NCI-H146 treated with DMSO at 0.1 percent for 48 hours (cell line): ENCODE data around the gene CHD9.
"Not testable (repeated sequence)": the region's sequence is repeated elsewhere in the genome, so short reads cannot be mapped to it uniquely, and the experiment has no call there.

Experiments
- DNase-seq: peaks from one replicate; lab custom pipeline; 2025; ENCODE audit not compliant: unreplicated experiment; lab: John Stamatoyannopoulos, UW

Gene CHD9

GRCh38 chr16:53071748-53072301 lies 17.0 kb downstream of the CHD9 start:
- no peak for DNase-seq

GRCh38 chr16:53073022-53073421 lies 18.2 kb downstream of the CHD9 start:
- DNase-seq: no peak

DNA sequence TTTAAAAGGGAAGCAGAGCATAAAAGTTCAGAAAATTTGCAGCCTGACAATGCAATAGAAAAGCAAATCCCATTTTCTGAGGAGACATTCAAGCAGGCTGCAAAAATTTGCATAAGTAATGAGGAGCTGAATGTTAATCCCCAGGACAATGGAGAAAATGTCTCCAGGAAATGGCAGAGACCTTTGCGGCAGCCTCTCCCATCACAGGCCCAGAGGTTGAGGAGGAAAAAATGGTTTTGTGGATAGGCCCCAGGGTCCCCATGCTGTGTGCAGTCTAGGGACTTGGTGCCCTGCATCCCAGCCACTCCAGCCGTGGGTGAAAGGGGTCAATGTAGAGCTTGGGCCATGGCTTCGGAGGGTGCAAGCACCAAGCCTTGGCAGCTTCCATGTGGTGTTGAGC lies 19.5 kb downstream of the CHD9 start:
- DNase-seq: not testable (repeated sequence)

- not testable (repeated sequence) for DNase-seq
Measured at GRCh38 chr16:53075461-53075860, 20.7 kb downstream of the CHD9 start.

GRCh38 chr16:53078247-53078646 lies 23.5 kb downstream of the CHD9 start:
- DNase-seq: no peak

- no peak for DNase-seq
Measured at GRCh38 chr16:53078765-53079485, 24.1 kb downstream of the CHD9 start.

- no peak for DNase-seq
Measured at GRCh38 chr16:53080345-53081031, 25.7 kb downstream of the CHD9 start.

DNA sequence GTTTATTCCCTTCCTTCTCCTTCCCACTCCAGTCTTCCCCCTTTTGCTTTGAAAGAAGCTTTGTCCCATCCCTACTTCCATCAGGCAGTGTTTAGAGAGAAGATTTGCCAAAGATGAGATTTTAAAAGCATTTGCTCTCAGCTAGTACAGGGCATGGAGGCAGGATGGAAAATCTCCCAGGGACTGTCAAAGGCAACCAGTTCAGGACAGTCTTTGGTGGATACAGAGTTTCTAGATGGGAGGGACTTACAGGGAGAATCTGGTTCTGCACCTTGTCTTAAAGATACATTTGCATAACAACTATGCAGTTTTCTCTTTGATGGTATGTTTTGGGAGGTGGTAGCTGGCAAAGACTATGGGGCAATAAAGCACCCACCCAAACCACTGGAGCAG lies 26.2 kb downstream of the CHD9 start:
- DNase-seq: no peak

DNA sequence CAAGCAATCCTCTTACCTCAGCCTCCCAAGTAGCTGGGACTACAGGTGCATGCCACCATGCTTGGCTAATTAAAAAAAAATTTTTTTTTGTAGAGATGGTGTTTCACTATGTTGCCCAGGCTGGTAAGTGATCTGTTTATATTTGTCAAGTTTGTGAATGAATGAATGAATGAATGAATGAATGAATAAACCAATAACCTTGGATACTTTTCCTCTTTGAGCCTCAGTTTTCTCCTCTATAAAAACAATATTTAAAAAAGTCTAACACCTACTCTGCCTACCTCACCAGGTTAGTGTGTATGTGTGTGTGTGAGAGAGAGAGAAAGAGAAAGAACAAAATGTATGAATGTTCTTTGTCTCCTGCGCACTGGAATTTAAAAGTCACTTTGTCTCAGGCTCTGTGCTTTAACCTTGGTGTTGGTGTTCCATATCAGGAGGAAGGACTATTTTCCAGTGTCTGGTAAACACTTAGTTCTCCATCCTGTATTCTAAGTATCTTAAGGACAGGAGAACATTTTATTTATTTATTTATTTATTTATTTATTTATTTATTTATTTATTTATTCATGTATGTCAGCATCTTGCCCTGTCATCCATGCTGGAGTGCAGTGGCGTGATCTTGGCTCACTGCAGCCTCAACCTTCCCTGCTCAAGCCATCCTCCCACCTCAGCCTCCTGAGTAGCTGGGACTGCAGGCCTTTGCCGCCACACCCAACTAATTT lies 27.1 kb downstream of the CHD9 start:
- DNase-seq: no peak

GRCh38 chr16:53082509-53082908 lies 27.7 kb downstream of the CHD9 start:
- DNase-seq: no peak

GRCh38 chr16:53083119-53083518 lies 28.3 kb downstream of the CHD9 start:
- DNase-seq: no peak

DNA sequence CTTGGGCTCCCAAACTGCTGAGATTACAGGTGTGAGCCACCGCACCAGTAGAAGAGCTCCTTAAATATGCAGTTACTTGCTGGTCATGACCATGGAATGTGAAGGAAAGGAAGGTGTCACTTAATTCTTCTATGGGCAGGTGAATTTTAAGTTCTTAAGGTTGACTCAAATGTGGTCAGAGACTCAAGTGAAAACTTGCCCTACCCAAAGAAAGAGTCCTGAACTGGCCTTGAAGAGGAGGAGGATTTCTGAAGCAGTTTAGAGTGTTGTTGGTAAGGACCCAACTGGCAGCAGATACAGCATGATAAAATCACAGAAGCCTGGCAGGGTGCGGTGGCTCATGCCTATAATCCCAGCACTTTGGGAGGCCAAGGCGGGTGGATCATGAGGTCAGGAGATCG lies 29.4 kb downstream of the CHD9 start:
- no peak for DNase-seq

- DNase-seq: no peak
Measured at GRCh38 chr16:53084746-53085334, 30.0 kb downstream of the CHD9 start.

GRCh38 chr16:53085369-53085843 lies 30.6 kb downstream of the CHD9 start:
- DNase-seq: no peak

DNA sequence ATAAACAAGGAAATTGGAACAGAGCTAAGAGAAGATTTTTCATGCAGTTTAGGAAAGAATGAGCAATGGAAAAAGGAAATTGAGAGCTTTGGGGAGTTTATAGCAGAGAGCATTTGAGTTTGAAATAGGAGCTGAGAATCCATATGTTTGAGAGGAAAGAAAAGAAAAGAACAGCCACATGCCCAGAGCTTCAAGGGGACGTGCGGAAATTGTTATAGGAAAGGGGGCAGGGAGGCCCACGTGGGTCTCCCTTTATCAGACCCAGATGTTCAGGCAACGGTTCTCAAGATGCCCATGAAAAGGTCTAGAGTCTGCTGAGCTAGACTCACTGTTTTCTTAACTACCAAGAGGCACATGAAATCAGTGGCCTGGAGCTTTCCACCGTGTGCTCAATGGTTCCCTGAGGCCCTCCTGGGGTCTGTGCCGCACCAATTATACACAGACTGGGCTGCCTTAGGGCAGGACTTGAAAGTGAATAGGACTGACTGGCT lies 31.2 kb downstream of the CHD9 start:
- DNase-seq: peak; percentile 6

GRCh38 chr16:53087101-53087500 lies 32.3 kb downstream of the CHD9 start:
- no peak for DNase-seq

- DNase-seq: peak; percentile 26
Measured at GRCh38 chr16:53089434-53090285, 34.9 kb downstream of the CHD9 start.

GRCh38 chr16:53090286-53090590 lies 35.4 kb downstream of the CHD9 start:
- DNase-seq: peak; percentile 22

GRCh38 chr16:53090591-53091411 lies 36.0 kb downstream of the CHD9 start:
- no peak for DNase-seq
